HepG2 (cell line): Measurements from ENCODE around the gene CTSW. TPM values are rescaled to one million over a fixed set of nuclear protein-coding genes. Genes with fewer than 3 reads are reported as not detected.

Experiments
- BRCA1 ChIP-seq: sonication (generic); formaldehyde crosslinking; IDR thresholded peaks from 2 replicates; pipeline ENCODE4 v1.4.0; 2020; ENCODE audit warnings: missing genetic modification reagents
- ELF1 ChIP-seq: sonication (generic); formaldehyde crosslinking; IDR thresholded peaks from 2 replicates; pipeline ENCODE4 v1.4.0; 2020; ENCODE audit warnings: missing genetic modification reagents
- GABPA ChIP-seq, 2 experiments: IDR thresholded peaks; 2 replicates each; pipeline ENCODE4 v1.6.1; 2011 to 2016; ENCODE audit warnings: low read depth in 2 of 2, low read length in 1 of 2, missing biosample characterization in 1 of 2, missing genetic modification characterization in 1 of 2
- HMG20A ChIP-seq: IDR thresholded peaks from 2 replicates; pipeline ENCODE4 v1.6.1; 2016; ENCODE audit warnings: borderline replicate concordance
- NFE2L2 ChIP-seq: fragments of 150-350 bp; IDR thresholded peaks from 2 replicates; pipeline ENCODE4 v1.6.1; 2014; ENCODE audit warnings: low read length
- NFIC ChIP-seq: IDR thresholded peaks from 2 replicates; pipeline ENCODE4 v1.6.1; 2012; ENCODE audit warnings: mild to moderate bottlenecking, low read length, inconsistent platforms
- SNAI1 ChIP-seq: sonication (generic); formaldehyde crosslinking; IDR thresholded peaks from 2 replicates; pipeline ENCODE4 v1.5.0; 2020; ENCODE audit warnings: mild to moderate bottlenecking, missing genetic modification reagents, borderline replicate concordance
- SRSF1 ChIP-seq: fragments of 200-400 bp; formaldehyde crosslinking; optimal IDR thresholded peaks from 2 replicates; pipeline ENCODE3; 2017; ENCODE audit warnings: mild to moderate bottlenecking, low read depth, low read length, moderate library complexity
- ZKSCAN1 ChIP-seq: fragments of 150-350 bp; IDR thresholded peaks from 2 replicates; pipeline ENCODE4 v1.6.1; 2014; ENCODE audit warnings: low read length
- ZNF274 ChIP-seq: sonication (generic); formaldehyde crosslinking; IDR thresholded peaks from 2 replicates; pipeline ENCODE4 v1.5.1; 2020; ENCODE audit warnings: mild to moderate bottlenecking, missing genetic modification reagents
- ZNF557 ChIP-seq: sonication (generic); formaldehyde crosslinking; IDR thresholded peaks from 2 replicates; pipeline ENCODE4 v1.4.0; 2020; ENCODE audit warnings: missing genetic modification reagents
- ZNF772 ChIP-seq: sonication (generic); formaldehyde crosslinking; IDR thresholded peaks from 2 replicates; pipeline ENCODE4 v1.5.0; 2020; ENCODE audit warnings: mild to moderate bottlenecking, missing genetic modification reagents
- polyA plus RNA-seq, 8 experiments: library from polyadenylated mRNA; depleted of rRNA in 3 of 8; stranded (reverse) in 7 of 8; unstranded in 1 of 8; fragments of >200 nt; fragmentation: Illumina TruSeq in 4 of 8; extraction: Trizol in 4 of 8; gene quantifications; 2 replicates each; pipeline versions ENCODE4 v1.2.1 to v1.2.3, GENCODE V29; 2011 to 2016; ENCODE audit warnings: low read depth in 4 of 8, missing spikeins in 1 of 8, mixed read lengths in 1 of 8; ENCODE audit not compliant: insufficient read depth in 1 of 8
- total RNA-seq, 5 experiments: library from RNA; depleted of rRNA; stranded (reverse); fragments of >200 nt; fragmentation: Illumina TruSeq; extraction: Trizol; gene quantifications; 2 replicates each; pipeline ENCODE4 v1.2.3, GENCODE V29; 2016; ENCODE audit warnings: low read depth in 1 of 5
- TF ChIP-seq, protein P1 (sequence below), 2 experiments: fragments of 450-650 bp in 1 of 2; sonication (generic) in 1 of 2; formaldehyde crosslinking; IDR thresholded peaks; 2 replicates each; pipeline versions ENCODE4 v1.5.0 to v1.8.0; 2020 to 2022; ENCODE audit warnings: mild to moderate bottlenecking in 1 of 2, missing genetic modification reagents in 1 of 2
- TF ChIP-seq, protein P2 (sequence below): sonication (generic); formaldehyde crosslinking; IDR thresholded peaks from 2 replicates; pipeline ENCODE4 v1.4.0; 2020; ENCODE audit warnings: missing genetic modification reagents
- TF ChIP-seq, protein P3 (sequence below): sonication (generic); formaldehyde crosslinking; IDR thresholded peaks from 2 replicates; pipeline ENCODE4 v1.5.0; 2020; ENCODE audit warnings: missing genetic modification reagents
- TF ChIP-seq, protein P4 (sequence below): conservative IDR thresholded peaks from 2 replicates; pipeline ENCODE4 v1.6.1; 2018; ENCODE audit warnings: missing genetic modification reagents
- TF ChIP-seq, protein P5 (sequence below): sonication (generic); formaldehyde crosslinking; IDR thresholded peaks from 2 replicates; pipeline ENCODE4 v1.4.0; 2020; ENCODE audit warnings: missing genetic modification reagents
- TF ChIP-seq, protein P6 (sequence below): sonication (generic); formaldehyde crosslinking; IDR thresholded peaks from 2 replicates; pipeline ENCODE4 v1.8.0; 2022; ENCODE audit warnings: missing genetic modification reagents, mild to moderate bottlenecking, moderate library complexity, borderline replicate concordance

Gene CTSW
- total and polyA plus RNA-seq, 2 of the 13 experiments (the other 11 are each of a cell fraction or from before 2014, with no cell fraction given), result 0.09 TPM; not detected in 1

DNA sequence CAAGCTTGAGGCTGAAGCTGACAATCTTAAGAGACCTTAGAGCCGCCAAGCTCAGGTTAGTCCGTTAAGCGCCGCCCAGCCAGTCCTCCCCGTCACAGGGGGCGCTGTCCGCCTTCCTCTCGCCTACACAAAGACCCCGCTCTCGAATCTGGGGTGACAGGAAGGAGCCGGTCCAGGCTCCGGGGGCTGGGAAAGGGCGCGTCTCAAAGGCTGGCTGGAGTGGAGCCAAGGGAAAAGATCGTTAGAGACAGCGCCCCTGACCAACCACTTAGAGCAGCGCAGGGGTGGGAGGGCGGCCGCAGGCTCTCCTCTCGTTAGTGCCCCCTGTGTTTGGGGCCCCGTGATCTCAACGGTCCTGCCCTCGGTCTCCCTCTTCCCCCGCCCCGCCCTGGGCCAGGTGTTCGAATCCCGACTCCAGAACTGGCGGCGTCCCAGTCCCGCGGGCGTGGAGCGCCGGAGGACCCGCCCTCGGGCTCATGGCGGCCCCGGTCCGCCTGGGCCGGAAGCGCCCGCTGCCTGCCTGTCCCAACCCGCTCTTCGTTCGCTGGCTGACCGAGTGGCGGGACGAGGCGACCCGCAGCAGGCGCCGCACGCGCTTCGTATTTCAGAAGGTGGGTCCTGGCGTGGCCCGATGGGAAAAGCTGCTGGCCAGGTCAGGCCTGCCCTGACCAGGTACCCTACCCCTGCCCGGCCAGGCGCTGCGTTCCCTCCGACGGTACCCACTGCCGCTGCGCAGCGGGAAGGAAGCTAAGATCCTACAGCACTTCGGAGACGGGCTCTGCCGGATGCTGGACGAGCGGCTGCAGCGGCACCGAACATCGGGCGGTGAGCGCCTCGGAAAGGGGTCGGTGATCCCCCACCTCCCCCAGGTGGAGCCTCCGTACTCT is 19.1 kb upstream of the CTSW start, which contains the start of gene MUS81 (continued):
- TF ChIP-seq, protein P1, sequence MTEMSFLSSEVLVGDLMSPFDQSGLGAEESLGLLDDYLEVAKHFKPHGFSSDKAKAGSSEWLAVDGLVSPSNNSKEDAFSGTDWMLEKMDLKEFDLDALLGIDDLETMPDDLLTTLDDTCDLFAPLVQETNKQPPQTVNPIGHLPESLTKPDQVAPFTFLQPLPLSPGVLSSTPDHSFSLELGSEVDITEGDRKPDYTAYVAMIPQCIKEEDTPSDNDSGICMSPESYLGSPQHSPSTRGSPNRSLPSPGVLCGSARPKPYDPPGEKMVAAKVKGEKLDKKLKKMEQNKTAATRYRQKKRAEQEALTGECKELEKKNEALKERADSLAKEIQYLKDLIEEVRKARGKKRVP (CRISPR knock-in tag; IDR thresholded peaks at IDR 0.05), result peak in 1 of 2 experiments; percentile 57; a peak in 2 of 4 replicates
- TF ChIP-seq, protein P2, sequence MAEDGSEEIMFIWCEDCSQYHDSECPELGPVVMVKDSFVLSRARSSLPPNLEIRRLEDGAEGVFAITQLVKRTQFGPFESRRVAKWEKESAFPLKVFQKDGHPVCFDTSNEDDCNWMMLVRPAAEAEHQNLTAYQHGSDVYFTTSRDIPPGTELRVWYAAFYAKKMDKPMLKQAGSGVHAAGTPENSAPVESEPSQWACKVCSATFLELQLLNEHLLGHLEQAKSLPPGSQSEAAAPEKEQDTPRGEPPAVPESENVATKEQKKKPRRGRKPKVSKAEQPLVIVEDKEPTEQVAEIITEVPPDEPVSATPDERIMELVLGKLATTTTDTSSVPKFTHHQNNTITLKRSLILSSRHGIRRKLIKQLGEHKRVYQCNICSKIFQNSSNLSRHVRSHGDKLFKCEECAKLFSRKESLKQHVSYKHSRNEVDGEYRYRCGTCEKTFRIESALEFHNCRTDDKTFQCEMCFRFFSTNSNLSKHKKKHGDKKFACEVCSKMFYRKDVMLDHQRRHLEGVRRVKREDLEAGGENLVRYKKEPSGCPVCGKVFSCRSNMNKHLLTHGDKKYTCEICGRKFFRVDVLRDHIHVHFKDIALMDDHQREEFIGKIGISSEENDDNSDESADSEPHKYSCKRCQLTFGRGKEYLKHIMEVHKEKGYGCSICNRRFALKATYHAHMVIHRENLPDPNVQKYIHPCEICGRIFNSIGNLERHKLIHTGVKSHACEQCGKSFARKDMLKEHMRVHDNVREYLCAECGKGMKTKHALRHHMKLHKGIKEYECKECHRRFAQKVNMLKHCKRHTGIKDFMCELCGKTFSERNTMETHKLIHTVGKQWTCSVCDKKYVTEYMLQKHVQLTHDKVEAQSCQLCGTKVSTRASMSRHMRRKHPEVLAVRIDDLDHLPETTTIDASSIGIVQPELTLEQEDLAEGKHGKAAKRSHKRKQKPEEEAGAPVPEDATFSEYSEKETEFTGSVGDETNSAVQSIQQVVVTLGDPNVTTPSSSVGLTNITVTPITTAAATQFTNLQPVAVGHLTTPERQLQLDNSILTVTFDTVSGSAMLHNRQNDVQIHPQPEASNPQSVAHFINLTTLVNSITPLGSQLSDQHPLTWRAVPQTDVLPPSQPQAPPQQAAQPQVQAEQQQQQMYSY, result peak; percentile 91
- TF ChIP-seq BRCA1 (CRISPR knock-in tag) (0 out of 2 replicates have a peak, but pooled peaks have one; percentile 47), ZNF557 (CRISPR knock-in tag) (no peak), SRSF1 (no peak), NFIC (peak; percentile 31; the same call in 1 of the 2 replicates), ZNF772 (CRISPR knock-in tag) (peak; percentile 72), GABPA (IDR thresholded peaks at IDR 0.05; ENCODE audit: low read depth, low read length) (no peak), GABPA (CRISPR knock-in tag; IDR thresholded peaks at IDR 0.05; ENCODE audit: low read depth) (peak; percentile 93), ZKSCAN1 (no peak), ZNF274 (no peak; the same call in 1 of the 2 replicates), SNAI1 (CRISPR knock-in tag) (peak; percentile 92), HMG20A (no peak), NFE2L2 (no peak), ELF1 (peak; percentile 90)
- TF ChIP-seq, protein P3, sequence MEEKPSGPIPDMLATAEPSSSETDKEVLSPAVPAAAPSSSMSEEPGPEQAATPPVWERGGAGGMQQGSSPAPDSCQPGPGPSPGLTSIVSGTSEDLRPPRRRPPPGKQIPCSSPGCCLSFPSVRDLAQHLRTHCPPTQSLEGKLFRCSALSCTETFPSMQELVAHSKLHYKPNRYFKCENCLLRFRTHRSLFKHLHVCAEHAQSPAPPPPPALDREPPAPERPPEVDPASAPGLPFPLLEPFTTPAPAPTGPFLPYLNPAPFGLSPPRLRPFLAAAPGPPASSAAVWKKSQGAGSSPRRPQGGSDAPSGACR, result peak; percentile 73; the same call in 1 of the 2 replicates
- TF ChIP-seq, protein P4, sequence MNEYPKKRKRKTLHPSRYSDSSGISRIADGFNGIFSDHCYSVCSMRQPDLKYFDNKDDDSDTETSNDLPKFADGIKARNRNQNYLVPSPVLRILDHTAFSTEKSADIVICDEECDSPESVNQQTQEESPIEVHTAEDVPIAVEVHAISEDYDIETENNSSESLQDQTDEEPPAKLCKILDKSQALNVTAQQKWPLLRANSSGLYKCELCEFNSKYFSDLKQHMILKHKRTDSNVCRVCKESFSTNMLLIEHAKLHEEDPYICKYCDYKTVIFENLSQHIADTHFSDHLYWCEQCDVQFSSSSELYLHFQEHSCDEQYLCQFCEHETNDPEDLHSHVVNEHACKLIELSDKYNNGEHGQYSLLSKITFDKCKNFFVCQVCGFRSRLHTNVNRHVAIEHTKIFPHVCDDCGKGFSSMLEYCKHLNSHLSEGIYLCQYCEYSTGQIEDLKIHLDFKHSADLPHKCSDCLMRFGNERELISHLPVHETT (CRISPR knock-in tag), result peak; percentile 80
- TF ChIP-seq, protein P5, sequence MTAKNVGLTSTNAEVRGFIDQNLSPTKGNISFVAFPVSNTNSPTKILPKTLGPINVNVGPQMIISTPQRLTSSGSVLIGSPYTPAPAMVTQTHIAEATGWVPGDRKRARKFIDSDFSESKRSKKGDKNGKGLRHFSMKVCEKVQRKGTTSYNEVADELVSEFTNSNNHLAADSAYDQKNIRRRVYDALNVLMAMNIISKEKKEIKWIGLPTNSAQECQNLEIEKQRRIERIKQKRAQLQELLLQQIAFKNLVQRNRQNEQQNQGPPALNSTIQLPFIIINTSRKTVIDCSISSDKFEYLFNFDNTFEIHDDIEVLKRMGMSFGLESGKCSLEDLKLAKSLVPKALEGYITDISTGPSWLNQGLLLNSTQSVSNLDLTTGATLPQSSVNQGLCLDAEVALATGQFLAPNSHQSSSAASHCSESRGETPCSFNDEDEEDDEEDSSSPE, result peak; percentile 79
- TF ChIP-seq, protein P6, sequence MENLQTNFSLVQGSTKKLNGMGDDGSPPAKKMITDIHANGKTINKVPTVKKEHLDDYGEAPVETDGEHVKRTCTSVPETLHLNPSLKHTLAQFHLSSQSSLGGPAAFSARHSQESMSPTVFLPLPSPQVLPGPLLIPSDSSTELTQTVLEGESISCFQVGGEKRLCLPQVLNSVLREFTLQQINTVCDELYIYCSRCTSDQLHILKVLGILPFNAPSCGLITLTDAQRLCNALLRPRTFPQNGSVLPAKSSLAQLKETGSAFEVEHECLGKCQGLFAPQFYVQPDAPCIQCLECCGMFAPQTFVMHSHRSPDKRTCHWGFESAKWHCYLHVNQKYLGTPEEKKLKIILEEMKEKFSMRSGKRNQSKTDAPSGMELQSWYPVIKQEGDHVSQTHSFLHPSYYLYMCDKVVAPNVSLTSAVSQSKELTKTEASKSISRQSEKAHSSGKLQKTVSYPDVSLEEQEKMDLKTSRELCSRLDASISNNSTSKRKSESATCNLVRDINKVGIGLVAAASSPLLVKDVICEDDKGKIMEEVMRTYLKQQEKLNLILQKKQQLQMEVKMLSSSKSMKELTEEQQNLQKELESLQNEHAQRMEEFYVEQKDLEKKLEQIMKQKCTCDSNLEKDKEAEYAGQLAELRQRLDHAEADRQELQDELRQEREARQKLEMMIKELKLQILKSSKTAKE (CRISPR knock-in tag), result 0 out of 2 replicates have a peak, but pooled peaks have one; percentile 19
